Panc1 (cell line): ENCODE results near the gene MLYCD. TPM values are rescaled to one million over a fixed set of nuclear protein-coding genes. Genes with fewer than 3 reads are reported as not detected.

ENCODE experiments used
- ATAC-seq: fragments of 200-7000 bp; cut with Tn5 transposase; 2 replicates; pipeline ENCODE4 v1.9.1; 2020; ENCODE audit warnings: mild to moderate bottlenecking, moderate library complexity
- Bru-seq: library from RNA; stranded (reverse); fragments of 400-500 nt; gene quantifications from one replicate; lab custom pipeline; 2021; lab: Mats Ljungman, UMichigan
- BruChase-seq, 2 experiments: library from RNA; stranded (reverse); fragments of 400-500 nt; gene quantifications; one replicate each; lab custom pipeline; 2021; lab: Mats Ljungman, UMichigan
- BruUV-seq: library from RNA; stranded (reverse); fragments of 400-500 nt; replicated peaks from 2 replicates; lab custom pipeline; 2021; lab: Mats Ljungman, UMichigan
- CTCF ChIA-PET: fragments of 300-600 bp; sonication (Branson Sonifier 250); formaldehyde crosslinking; loops from one replicate; lab custom pipeline; 2022; ENCODE audit warnings: antibody characterized with exemption; lab: Charles Lee
- POLR2A ChIA-PET: fragments of 300-600 bp; sonication (Branson Sonifier 250); formaldehyde crosslinking; loops from one replicate; lab custom pipeline; 2022; ENCODE audit warnings: antibody characterized with exemption; lab: Charles Lee
- DNase-seq: peaks from one replicate; pipeline ENCODE4 v3.0.0-alpha.2; 2010; ENCODE audit warnings: low read depth, low spot score
- H3K27ac ChIP-seq: 2 replicates; pipeline ENCODE4 v1.5.1; 2011; ENCODE audit warnings: mild to moderate bottlenecking, low read length, inconsistent platforms
- H3K27me3 ChIP-seq: fragments of 200-500 bp; sonication (Bioruptor generic); 2 replicates; pipeline ENCODE4 v1.6.0; 2014; ENCODE audit warnings: low read length, inconsistent platforms; ENCODE audit not compliant: control insufficient read depth, insufficient read depth
- H3K36me3 ChIP-seq: fragments of 200-500 bp; sonication (Bioruptor generic); 2 replicates; pipeline ENCODE4 v1.5.1; 2014; ENCODE audit warnings: inconsistent platforms, mild to moderate bottlenecking, low read length, moderate library complexity; ENCODE audit not compliant: control insufficient read depth, insufficient read depth
- H3K4me1 ChIP-seq: 2 replicates; pipeline ENCODE4 v1.5.1; 2011; ENCODE audit warnings: inconsistent platforms, mild to moderate bottlenecking, low read length, moderate library complexity; ENCODE audit not compliant: control insufficient read depth, insufficient read depth
- H3K4me3 ChIP-seq, 2 experiments: 2 replicates each; pipeline ENCODE4 v1.5.1; 2011 to 2012; ENCODE audit warnings: low read depth in 2 of 2, low read length in 2 of 2, mild to moderate bottlenecking in 2 of 2, inconsistent platforms in 1 of 2, moderate library complexity in 1 of 2
- H3K9me3 ChIP-seq: fragments of 200-500 bp; sonication (Bioruptor generic); 2 replicates; pipeline ENCODE4 v1.5.1; 2014; ENCODE audit warnings: low read depth, mild to moderate bottlenecking, inconsistent platforms, low read length, moderate library complexity; ENCODE audit not compliant: control insufficient read depth, insufficient read depth
- POLR2AphosphoS5 ChIP-seq: IDR thresholded peaks from 2 replicates; pipeline ENCODE4 v1.6.1; 2012; ENCODE audit warnings: mild to moderate bottlenecking, low read depth, low read length, moderate library complexity
- SIN3A ChIP-seq: IDR thresholded peaks from 2 replicates; pipeline ENCODE4 v1.6.1; 2012; ENCODE audit warnings: low read depth, mild to moderate bottlenecking, low read length, moderate library complexity, borderline replicate concordance; ENCODE audit not compliant: insufficient read depth
- TCF7L2 ChIP-seq: IDR thresholded peaks from 2 replicates; pipeline ENCODE4 v1.6.1; 2011; ENCODE audit warnings: mild to moderate bottlenecking, low read depth, low read length, inconsistent platforms
- in situ Hi-C: cut with HindIII; loops from 2 replicates; pipeline ENCODE4 v1.10.0; 2016; ENCODE audit warnings: low sequenced_read_pairs, low pct_unique_long_range_greater_than_20kb
- intact Hi-C: fragments of 100-400 bp; cut with micrococcal nuclease; formaldehyde crosslinking; loops from one replicate; pipeline ENCODE4 v1.10.0; 2022; ENCODE audit not compliant: unreplicated experiment
- long read RNA-seq: library from polyadenylated mRNA; unstranded; transcript quantifications from one replicate; pipeline ENCODE4 v2.0.0, GENCODE V29; 2021; ENCODE audit not compliant: unreplicated experiment
- polyA plus RNA-seq: library from polyadenylated mRNA; unstranded; fragments of >200 nt; gene quantifications from one replicate; pipeline ENCODE4 v1.2.1, GENCODE V29; 2012; ENCODE audit warnings: missing spikeins; ENCODE audit not compliant: insufficient read length
- total RNA-seq: library from RNA; stranded (reverse); gene quantifications from one replicate; pipeline ENCODE4 v1.2.1, GENCODE V29; 2021; ENCODE audit not compliant: unreplicated experiment
- TF ChIP-seq, protein P1 (sequence below): fragments of 450-650 bp; IDR thresholded peaks from 2 replicates; pipeline ENCODE4 v1.5.1; 2017; ENCODE audit warnings: mild to moderate bottlenecking
- TF ChIP-seq, protein P2 (sequence below), 2 experiments: IDR thresholded peaks; 2 replicates each; pipeline ENCODE4 v1.6.1; 2011 to 2012; ENCODE audit warnings: low read depth in 2 of 2, control low read depth in 1 of 2, low read length in 1 of 2, mild to moderate bottlenecking in 1 of 2, moderate library complexity in 1 of 2; ENCODE audit not compliant: insufficient read depth in 1 of 2

Gene MLYCD
- total RNA-seq (2.2 TPM), Bru-seq, nascent RNA (percentile 51 among the genes with signal in this experiment), BruChase-seq, experiment 1, labeled RNA remaining after a 2-hour chase (percentile 55 among the genes with signal in this experiment), BruChase-seq, experiment 2, labeled RNA remaining after a 6-hour chase (percentile 46 among the genes with signal in this experiment)
- polyA plus RNA-seq: 1.7 TPM
- long read RNA-seq, full-length matches to known transcripts: 21 of 23 reads
- long read RNA-seq, partial matches to known transcripts: 2 of 23 reads
- long read RNA-seq, other reads (novel, unspliced or antisense): 0 of 23 reads

DNA sequence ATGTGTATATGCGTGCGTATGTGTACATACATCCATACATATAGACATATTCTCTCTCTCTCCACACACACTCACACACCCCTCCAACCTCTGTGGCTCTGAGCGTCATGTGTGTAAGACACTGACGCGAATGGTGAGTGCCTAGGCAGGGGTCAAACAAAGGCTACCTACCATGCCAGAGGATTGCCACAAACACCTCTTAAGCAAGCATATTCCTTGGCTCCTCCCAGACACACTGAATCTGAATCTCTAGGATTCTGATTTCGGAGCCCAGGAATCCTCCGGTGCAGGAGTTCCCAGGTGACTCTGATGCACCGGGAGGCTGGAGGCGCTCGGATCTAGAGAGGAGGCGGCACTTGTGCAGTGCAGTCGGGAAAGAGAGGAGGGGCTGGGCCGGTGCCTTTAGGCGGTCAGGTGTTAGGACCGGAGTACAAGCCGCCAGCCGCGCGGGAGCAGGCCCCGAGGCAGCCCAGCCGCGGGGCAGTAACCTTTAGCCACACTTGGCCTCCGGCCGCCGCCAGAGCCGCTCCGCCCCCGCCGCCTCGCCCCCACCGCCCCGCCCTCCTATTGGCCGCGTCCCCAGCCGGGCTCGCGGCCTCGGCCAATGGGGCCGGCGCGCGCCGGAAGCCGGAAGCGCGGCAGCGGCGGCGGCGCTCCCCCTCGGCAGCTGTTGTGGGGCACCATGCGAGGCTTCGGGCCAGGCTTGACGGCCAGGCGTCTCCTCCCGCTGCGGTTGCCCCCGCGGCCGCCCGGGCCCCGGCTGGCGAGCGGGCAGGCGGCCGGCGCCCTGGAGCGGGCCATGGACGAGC, at the start of gene MLYCD:
Gene MLYCD (plus strand): TSS at position 653 of the 809 bp plus-strand sequence. CDS start 30 bp downstream, at position 683.
- CTCF ChIA-PET: no interaction called here
- peak; percentile 97 for ATAC-seq
- intact Hi-C loops: no loop called here

GRCh38 chr16:83849421-83849820, 49.5 kb upstream of the MLYCD start:
- Histone ChIP-seq H3K27ac (no peak overlapping the region), H3K4me1 (no peaks in the 10 kb centered on the region), H3K4me3 (no peak overlapping the region), H3K27me3 (no peaks in the 10 kb centered on the region), H3K9me3 (no peaks in the 10 kb centered on the region), H3K36me3 (no peaks in the 10 kb centered on the region)
- POLR2A ChIA-PET: no interaction called here
- TF ChIP-seq SIN3A: no peak
- TF ChIP-seq, protein P1, sequence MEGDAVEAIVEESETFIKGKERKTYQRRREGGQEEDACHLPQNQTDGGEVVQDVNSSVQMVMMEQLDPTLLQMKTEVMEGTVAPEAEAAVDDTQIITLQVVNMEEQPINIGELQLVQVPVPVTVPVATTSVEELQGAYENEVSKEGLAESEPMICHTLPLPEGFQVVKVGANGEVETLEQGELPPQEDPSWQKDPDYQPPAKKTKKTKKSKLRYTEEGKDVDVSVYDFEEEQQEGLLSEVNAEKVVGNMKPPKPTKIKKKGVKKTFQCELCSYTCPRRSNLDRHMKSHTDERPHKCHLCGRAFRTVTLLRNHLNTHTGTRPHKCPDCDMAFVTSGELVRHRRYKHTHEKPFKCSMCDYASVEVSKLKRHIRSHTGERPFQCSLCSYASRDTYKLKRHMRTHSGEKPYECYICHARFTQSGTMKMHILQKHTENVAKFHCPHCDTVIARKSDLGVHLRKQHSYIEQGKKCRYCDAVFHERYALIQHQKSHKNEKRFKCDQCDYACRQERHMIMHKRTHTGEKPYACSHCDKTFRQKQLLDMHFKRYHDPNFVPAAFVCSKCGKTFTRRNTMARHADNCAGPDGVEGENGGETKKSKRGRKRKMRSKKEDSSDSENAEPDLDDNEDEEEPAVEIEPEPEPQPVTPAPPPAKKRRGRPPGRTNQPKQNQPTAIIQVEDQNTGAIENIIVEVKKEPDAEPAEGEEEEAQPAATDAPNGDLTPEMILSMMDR: no peak
- no peak for TF ChIP-seq TCF7L2
- TF ChIP-seq POLR2AphosphoS5: no peak
- TF ChIP-seq, protein P2, sequence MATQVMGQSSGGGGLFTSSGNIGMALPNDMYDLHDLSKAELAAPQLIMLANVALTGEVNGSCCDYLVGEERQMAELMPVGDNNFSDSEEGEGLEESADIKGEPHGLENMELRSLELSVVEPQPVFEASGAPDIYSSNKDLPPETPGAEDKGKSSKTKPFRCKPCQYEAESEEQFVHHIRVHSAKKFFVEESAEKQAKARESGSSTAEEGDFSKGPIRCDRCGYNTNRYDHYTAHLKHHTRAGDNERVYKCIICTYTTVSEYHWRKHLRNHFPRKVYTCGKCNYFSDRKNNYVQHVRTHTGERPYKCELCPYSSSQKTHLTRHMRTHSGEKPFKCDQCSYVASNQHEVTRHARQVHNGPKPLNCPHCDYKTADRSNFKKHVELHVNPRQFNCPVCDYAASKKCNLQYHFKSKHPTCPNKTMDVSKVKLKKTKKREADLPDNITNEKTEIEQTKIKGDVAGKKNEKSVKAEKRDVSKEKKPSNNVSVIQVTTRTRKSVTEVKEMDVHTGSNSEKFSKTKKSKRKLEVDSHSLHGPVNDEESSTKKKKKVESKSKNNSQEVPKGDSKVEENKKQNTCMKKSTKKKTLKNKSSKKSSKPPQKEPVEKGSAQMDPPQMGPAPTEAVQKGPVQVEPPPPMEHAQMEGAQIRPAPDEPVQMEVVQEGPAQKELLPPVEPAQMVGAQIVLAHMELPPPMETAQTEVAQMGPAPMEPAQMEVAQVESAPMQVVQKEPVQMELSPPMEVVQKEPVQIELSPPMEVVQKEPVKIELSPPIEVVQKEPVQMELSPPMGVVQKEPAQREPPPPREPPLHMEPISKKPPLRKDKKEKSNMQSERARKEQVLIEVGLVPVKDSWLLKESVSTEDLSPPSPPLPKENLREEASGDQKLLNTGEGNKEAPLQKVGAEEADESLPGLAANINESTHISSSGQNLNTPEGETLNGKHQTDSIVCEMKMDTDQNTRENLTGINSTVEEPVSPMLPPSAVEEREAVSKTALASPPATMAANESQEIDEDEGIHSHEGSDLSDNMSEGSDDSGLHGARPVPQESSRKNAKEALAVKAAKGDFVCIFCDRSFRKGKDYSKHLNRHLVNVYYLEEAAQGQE (IDR thresholded peaks at IDR 0.05; ENCODE audit: insufficient read depth in 1 of 2, low read depth in 2 of 2, low read length in 1 of 2): no peak
- DNase-seq (no peak), ATAC-seq (no peak)
- CTCF ChIA-PET: no interaction called here
- intact Hi-C loops (no loop called here), in situ Hi-C loops (no loop called here)
- BruUV-seq: no TSS peak

More for the DNA sequence above, at the start of gene MLYCD:
- TF ChIP-seq, protein P1: no peak
- TF ChIP-seq POLR2AphosphoS5: peak; percentile 40; the same call in 1 of the 2 replicates
- POLR2A ChIA-PET: no interaction called here
- no peak for DNase-seq
- Histone ChIP-seq H3K4me3 (peak within 1 kb of the TSS; percentile 56 to 63), H3K4me1 (peaks cover 2% of the 10 kb centered on the region; the same call in 1 of the 2 replicates), H3K27ac (peak within 1 kb of the TSS; percentile 61), H3K36me3 (no peaks in the 10 kb centered on the region; the same call in 1 of the 2 replicates), H3K9me3 (no peaks in the 10 kb centered on the region), H3K27me3 (no peaks in the 10 kb centered on the region)
- no TSS peak for BruUV-seq
- in situ Hi-C loops: no loop called here
